DND-41 (cell line): ENCODE results near the gene ITIH5.

ENCODE experiments used
- ATAC-seq: fragments of 200-7000 bp; cut with Tn5 transposase; 3 replicates; pipeline ENCODE4 v1.9.1; 2021; ENCODE audit warnings: low read depth; ENCODE audit not compliant: insufficient read depth
- DNase-seq: peaks from one replicate; pipeline ENCODE4 v3.0.0-alpha.2; 2020
- H2AFZ ChIP-seq: 2 replicates; pipeline ENCODE4 v1.6.0; 2012; ENCODE audit warnings: low read depth, low read length
- H3K27ac ChIP-seq: 2 replicates; pipeline ENCODE4 v1.5.1; 2012; ENCODE audit warnings: low read length, inconsistent platforms
- H3K27me3 ChIP-seq: fragments of 200-600 bp; sonication (generic); 2 replicates; pipeline ENCODE4 v1.6.0; 2012; ENCODE audit warnings: low read length, mild to moderate bottlenecking, inconsistent platforms; ENCODE audit not compliant: insufficient read depth, poor library complexity
- H3K36me3 ChIP-seq: 2 replicates; pipeline ENCODE4 v1.5.1; 2012; ENCODE audit warnings: low read length, inconsistent platforms; ENCODE audit not compliant: insufficient read depth
- H3K4me1 ChIP-seq: 2 replicates; pipeline ENCODE4 v1.5.1; 2012; ENCODE audit warnings: mild to moderate bottlenecking, low read length; ENCODE audit not compliant: insufficient read depth
- H3K4me2 ChIP-seq: 2 replicates; pipeline ENCODE4 v1.6.0; 2012; ENCODE audit warnings: mild to moderate bottlenecking, moderate library complexity, low read length, inconsistent platforms; ENCODE audit not compliant: insufficient read depth
- H3K4me3 ChIP-seq, 2 experiments: fragments of 200-600 bp in 1 of 2; shearing (Covaris generic) in 1 of 2; 2 replicates each; pipeline ENCODE4 v1.5.1; 2012 to 2016; ENCODE audit warnings: inconsistent platforms in 2 of 2, low read length in 2 of 2, mild to moderate bottlenecking in 2 of 2, low read depth in 1 of 2, moderate library complexity in 1 of 2
- H3K79me2 ChIP-seq: 2 replicates; pipeline ENCODE4 v1.6.0; 2012; ENCODE audit warnings: low read length, inconsistent platforms; ENCODE audit not compliant: insufficient read depth
- H3K9ac ChIP-seq: 2 replicates; pipeline ENCODE4 v1.6.0; 2012; ENCODE audit warnings: low read depth, mild to moderate bottlenecking, inconsistent platforms, low read length, moderate library complexity
- H3K9me3 ChIP-seq: 2 replicates; pipeline ENCODE4 v1.5.1; 2012; ENCODE audit warnings: low read length, moderate library complexity, mild to moderate bottlenecking, inconsistent platforms; ENCODE audit not compliant: insufficient read depth, severe bottlenecking
- H4K20me1 ChIP-seq: 2 replicates; pipeline ENCODE4 v1.6.0; 2012; ENCODE audit warnings: low read length; ENCODE audit not compliant: insufficient read depth
- CTCF ChIP-seq: IDR thresholded peaks from 2 replicates; pipeline ENCODE4 v1.5.1; 2012; ENCODE audit warnings: borderline replicate concordance, low read length, moderate library complexity, mild to moderate bottlenecking; ENCODE audit not compliant: poor library complexity, severe bottlenecking; ENCODE audit errors: extremely low read depth
- EZH2 ChIP-seq: IDR thresholded peaks from 3 replicates; pipeline ENCODE4 v1.6.1; 2012; ENCODE audit warnings: borderline replicate concordance, low read depth, mild to moderate bottlenecking, moderate library complexity, low read length, inconsistent platforms; ENCODE audit not compliant: severe bottlenecking

The ITIH5 gene

GRCh38 chr10:7547206-7547605, 119.6 kb downstream of the ITIH5 start:
- DNase-seq, result no peak
- Histone ChIP-seq H3K4me3 (no peak overlapping the region), H4K20me1 (no peaks in the 10 kb centered on the region), H3K27me3 (no peaks in the 10 kb centered on the region), H3K9me3 (no peaks in the 10 kb centered on the region), H3K4me2 (no peak overlapping the region), H3K36me3 (no peaks in the 10 kb centered on the region), H3K79me2 (no peaks in the 10 kb centered on the region), H2AFZ (no peak overlapping the region), H3K9ac (no peak overlapping the region), H3K4me1 (no peaks in the 10 kb centered on the region), H3K27ac (no peak overlapping the region)
- no peak for ATAC-seq
- TF ChIP-seq EZH2 (no peak), CTCF (no peak)

- ATAC-seq (no peak), DNase-seq (no peak)
- TF ChIP-seq EZH2 (no peak), CTCF (no peak)
- H3K9ac ChIP-seq, result no peak overlapping the region
- no peak overlapping the region for H2AFZ ChIP-seq
- H3K4me1 ChIP-seq, result no peaks in the 10 kb centered on the region
- no peaks in the 10 kb centered on the region for H3K27me3 ChIP-seq
- no peaks in the 10 kb centered on the region for H3K79me2 ChIP-seq
- no peaks in the 10 kb centered on the region for H4K20me1 ChIP-seq
- no peak overlapping the region for H3K27ac ChIP-seq
- H3K4me3 ChIP-seq, result no peak overlapping the region
- no peaks in the 10 kb centered on the region for H3K9me3 ChIP-seq
- H3K4me2 ChIP-seq, result no peak overlapping the region
- H3K36me3 ChIP-seq, result no peaks in the 10 kb centered on the region
These were observed 120.3 kb downstream of the ITIH5 start for GRCh38 chr10:7546385-7546967.

DNA sequence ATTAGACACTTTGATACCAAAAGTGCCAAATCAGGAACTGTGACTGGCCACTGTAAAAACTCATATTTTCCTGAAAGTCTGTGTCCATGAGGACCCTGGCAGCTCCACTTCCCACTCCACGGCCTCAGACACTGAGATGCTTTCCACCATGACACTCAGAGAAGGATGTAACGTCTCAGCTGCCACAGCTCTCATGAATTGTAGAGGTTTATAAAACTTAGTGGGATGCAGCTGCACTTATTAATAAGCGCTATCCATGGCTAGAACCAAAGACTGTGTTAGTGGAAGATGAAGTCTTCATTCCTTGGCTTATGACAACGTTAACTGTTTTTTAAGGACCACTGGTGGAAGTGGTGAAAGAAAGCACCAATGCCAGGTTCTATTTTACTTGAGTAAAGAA, 121.0 kb downstream of the ITIH5 start:
- H3K4me1 ChIP-seq, result no peaks in the 10 kb centered on the region
- no peak overlapping the region for H3K4me2 ChIP-seq
- no peaks in the 10 kb centered on the region for H4K20me1 ChIP-seq
- no peaks in the 10 kb centered on the region for H3K9me3 ChIP-seq
- DNase-seq (no peak), ATAC-seq (no peak)
- no peak overlapping the region for H3K27ac ChIP-seq
- H2AFZ ChIP-seq, result no peak overlapping the region
- H3K79me2 ChIP-seq, result no peaks in the 10 kb centered on the region
- H3K4me3 ChIP-seq, result no peak overlapping the region
- no peaks in the 10 kb centered on the region for H3K36me3 ChIP-seq
- no peaks in the 10 kb centered on the region for H3K27me3 ChIP-seq
- no peak for TF ChIP-seq CTCF
- TF ChIP-seq EZH2, result no peak
- no peak overlapping the region for H3K9ac ChIP-seq

DNA sequence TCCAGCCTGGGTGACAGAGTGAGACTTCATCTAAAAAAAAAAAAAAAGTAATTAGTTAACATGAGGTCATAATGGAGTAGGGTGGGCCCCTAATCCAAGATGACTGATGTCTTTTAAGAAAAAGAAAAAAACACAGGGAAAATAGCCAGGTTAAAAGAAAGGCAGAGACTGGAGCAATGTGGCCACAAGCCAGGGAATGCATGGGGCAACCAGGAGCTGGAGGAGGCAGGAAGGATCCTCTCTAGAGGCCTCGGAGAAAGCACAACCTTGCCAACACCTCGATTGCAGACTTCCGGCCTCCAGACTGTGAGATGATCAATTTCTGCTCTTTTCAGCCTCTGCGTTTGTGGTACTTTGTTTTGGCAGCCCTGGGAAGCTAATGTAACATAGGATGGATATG, 121.5 kb downstream of the ITIH5 start:
- no peak overlapping the region for H3K4me2 ChIP-seq
- no peaks in the 10 kb centered on the region for H3K27me3 ChIP-seq
- H3K4me3 ChIP-seq, result no peak overlapping the region
- H3K36me3 ChIP-seq, result no peaks in the 10 kb centered on the region
- no peaks in the 10 kb centered on the region for H3K9me3 ChIP-seq
- no peak overlapping the region for H3K27ac ChIP-seq
- H3K4me1 ChIP-seq, result no peaks in the 10 kb centered on the region
- no peaks in the 10 kb centered on the region for H3K79me2 ChIP-seq
- no peak overlapping the region for H3K9ac ChIP-seq
- DNase-seq, result no peak
- no peak for ATAC-seq
- TF ChIP-seq EZH2 (no peak), CTCF (no peak)
- no peaks in the 10 kb centered on the region for H4K20me1 ChIP-seq
- H2AFZ ChIP-seq, result no peak overlapping the region
